PFSK-1 (cell line): ENCODE results near the gene SULT2B1.

Experiments used
- POLR2AphosphoS5 ChIP-seq: IDR thresholded peaks from 2 replicates; pipeline ENCODE4 v1.6.1; 2012; ENCODE audit warnings: low read depth, mild to moderate bottlenecking, control low read depth, low read length, moderate library complexity
- REST ChIP-seq, 2 experiments: IDR thresholded peaks; 2 replicates each; pipeline versions ENCODE4 v1.6.1 to v1.8.0; 2011 to 2012; ENCODE audit warnings: low read depth in 2 of 2, low read length in 2 of 2, control low read depth in 1 of 2, inconsistent platforms in 1 of 2, mild to moderate bottlenecking in 1 of 2, moderate library complexity in 1 of 2; ENCODE audit not compliant: insufficient read depth in 1 of 2
- SIN3A ChIP-seq: IDR thresholded peaks from 2 replicates; pipeline ENCODE4 v1.6.1; 2012; ENCODE audit warnings: mild to moderate bottlenecking, low read length, moderate library complexity, borderline replicate concordance; ENCODE audit not compliant: insufficient read depth
- TAF1 ChIP-seq: IDR thresholded peaks from 2 replicates; pipeline ENCODE4 v1.6.1; 2012; ENCODE audit warnings: low read length, control low read depth, borderline replicate concordance; ENCODE audit not compliant: insufficient read depth

GRCh38 chr19:48529156-48529555 is 22.8 kb upstream of the SULT2B1 start:
- TF ChIP-seq REST (IDR thresholded peaks at IDR 0.05; ENCODE audit: insufficient read depth in 1 of 2, low read depth in 2 of 2, low read length in 2 of 2) = no peak
- TF ChIP-seq POLR2AphosphoS5 = no peak
- no peak for TF ChIP-seq SIN3A
- TF ChIP-seq TAF1 = no peak
